Omental fat pad (tissue), 4 donors: ENCODE measurements around the gene MRPL12. TPM values are rescaled to one million over a fixed set of nuclear protein-coding genes. Genes with fewer than 3 reads are reported as not detected.

ENCODE experiments used
- ATAC-seq: fragments of 150-250 bp; one replicate; pipeline ENCODE4 v1.9.1; 2016; ENCODE audit warnings: mild to moderate bottlenecking, moderate library complexity; ENCODE audit not compliant: low FRiP score
- DNase-seq: peaks from one replicate; pipeline ENCODE4 v3.0.0-alpha.2; 2019; ENCODE audit warnings: low spot score
- CTCF ChIP-seq, 3 donors: fragments of 450-650 bp; IDR thresholded peaks; one replicate each; pipeline ENCODE4 v1.5.1; 2016 to 2017; ENCODE audit warnings: antibody characterized with exemption in 3 of 3, mild to moderate bottlenecking in 3 of 3, moderate library complexity in 2 of 3
- total RNA-seq, 4 donors: library from RNA; depleted of rRNA; stranded (reverse); fragments of >200 nt; gene quantifications; one replicate each; pipeline ENCODE4 v1.1.0, GENCODE V29; 2016

Gene MRPL12
- total RNA-seq, 4 donors from 2014 or later: 31.4 to 55.8 (median 49.2) TPM

- ATAC-seq (no peak), DNase-seq (no peak)
- no peak for TF ChIP-seq CTCF (IDR thresholded peaks at IDR 0.05)
Observed at GRCh38 chr17:81687770-81688541, 15.2 kb upstream of the MRPL12 start.

- TF ChIP-seq CTCF (IDR thresholded peaks at IDR 0.05): no peak
- DNase-seq (no peak), ATAC-seq (no peak)
Observed at GRCh38 chr17:81688616-81689015, 14.6 kb upstream of the MRPL12 start.

GRCh38 chr17:81690066-81690465 is 13.1 kb upstream of the MRPL12 start:
- no peak for TF ChIP-seq CTCF (IDR thresholded peaks at IDR 0.05)
- no peak for DNase-seq
- no peak for ATAC-seq

- ATAC-seq (no peak), DNase-seq (no peak)
- no peak for TF ChIP-seq CTCF (IDR thresholded peaks at IDR 0.05)
Observed at GRCh38 chr17:81690549-81690948, 12.6 kb upstream of the MRPL12 start.

GRCh38 chr17:81691196-81691595 is 12.0 kb upstream of the MRPL12 start:
- TF ChIP-seq CTCF (IDR thresholded peaks at IDR 0.05): no peak
- no peak for DNase-seq
- no peak for ATAC-seq

- TF ChIP-seq CTCF (IDR thresholded peaks at IDR 0.05): no peak
- DNase-seq: no peak
- no peak for ATAC-seq
Observed at GRCh38 chr17:81691608-81692007, 11.6 kb upstream of the MRPL12 start.

GRCh38 chr17:81693509-81694210 is 9.5 kb upstream of the MRPL12 start:
- ATAC-seq: no peak
- no peak for DNase-seq
- no peak for TF ChIP-seq CTCF (IDR thresholded peaks at IDR 0.05)
